Measurements from ENCODE around the gene ADCYAP1.

DNA sequence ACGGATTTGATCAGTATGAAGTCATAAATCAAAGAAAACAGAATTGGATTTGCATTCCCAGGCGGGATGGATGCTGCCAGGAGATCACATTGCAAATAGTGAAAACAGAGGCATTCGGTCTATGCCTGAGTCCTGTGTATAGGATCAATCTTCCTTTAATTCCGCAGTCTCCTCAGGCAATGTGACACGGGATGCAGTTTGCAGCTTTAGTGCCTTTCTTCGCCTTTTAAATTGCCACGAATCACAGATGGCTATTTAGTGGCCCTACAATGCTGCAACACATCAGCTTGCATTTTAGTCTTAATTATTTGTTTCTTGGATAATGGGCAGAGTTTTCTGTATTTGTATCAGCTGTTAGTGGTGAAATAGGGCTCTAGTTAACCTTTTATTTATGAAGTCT lies 6.8 kb downstream of the ADCYAP1 start:
- TF ChIP-seq, protein P1, sequence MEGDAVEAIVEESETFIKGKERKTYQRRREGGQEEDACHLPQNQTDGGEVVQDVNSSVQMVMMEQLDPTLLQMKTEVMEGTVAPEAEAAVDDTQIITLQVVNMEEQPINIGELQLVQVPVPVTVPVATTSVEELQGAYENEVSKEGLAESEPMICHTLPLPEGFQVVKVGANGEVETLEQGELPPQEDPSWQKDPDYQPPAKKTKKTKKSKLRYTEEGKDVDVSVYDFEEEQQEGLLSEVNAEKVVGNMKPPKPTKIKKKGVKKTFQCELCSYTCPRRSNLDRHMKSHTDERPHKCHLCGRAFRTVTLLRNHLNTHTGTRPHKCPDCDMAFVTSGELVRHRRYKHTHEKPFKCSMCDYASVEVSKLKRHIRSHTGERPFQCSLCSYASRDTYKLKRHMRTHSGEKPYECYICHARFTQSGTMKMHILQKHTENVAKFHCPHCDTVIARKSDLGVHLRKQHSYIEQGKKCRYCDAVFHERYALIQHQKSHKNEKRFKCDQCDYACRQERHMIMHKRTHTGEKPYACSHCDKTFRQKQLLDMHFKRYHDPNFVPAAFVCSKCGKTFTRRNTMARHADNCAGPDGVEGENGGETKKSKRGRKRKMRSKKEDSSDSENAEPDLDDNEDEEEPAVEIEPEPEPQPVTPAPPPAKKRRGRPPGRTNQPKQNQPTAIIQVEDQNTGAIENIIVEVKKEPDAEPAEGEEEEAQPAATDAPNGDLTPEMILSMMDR (optimal IDR thresholded peaks at IDR 0.05 in 1 of 3, IDR thresholded peaks at IDR 0.05 in 1 of 3, conservative IDR thresholded peaks at IDR 0.05 in 1 of 3; ENCODE audit: extremely low read depth in 1 of 3, insufficient read depth in 2 of 3, low read length in 3 of 3) = no peak
- no peak for TF ChIP-seq EZH2 (IDR thresholded peaks at IDR 0.05; ENCODE audit: low read length)

All from keratinocyte (primary cell).